GM20431 (cell line): Measurements from ENCODE around the gene SOX5.

Experiments
- in situ Hi-C: fragments of 300-500 bp; cut with MseI, MboI; formaldehyde crosslinking; loops from one replicate; pipeline ENCODE4 v1.15.0; 2020; ENCODE audit warnings: low sequenced_read_pairs; ENCODE audit not compliant: unreplicated experiment

SOX5 gene

GRCh38 chr12:23708185-23708837 is 241.2 kb downstream of the SOX5 start:
- in situ Hi-C loops: no loop called here

GRCh38 chr12:23707270-23707669 is 242.2 kb downstream of the SOX5 start:
- in situ Hi-C loops: no loop called here

GRCh38 chr12:23704992-23705943 is 244.2 kb downstream of the SOX5 start:
- in situ Hi-C loops: no loop called here

- in situ Hi-C loops: no loop called here
Measured at GRCh38 chr12:23703051-23703450, 246.4 kb downstream of the SOX5 start.

GRCh38 chr12:23699031-23699430 is 250.4 kb downstream of the SOX5 start:
- in situ Hi-C loops: no loop called here

GRCh38 chr12:23694920-23695319 is 254.6 kb downstream of the SOX5 start:
- in situ Hi-C loops: no loop called here

- in situ Hi-C loops: no loop called here
Measured at GRCh38 chr12:23694307-23694706, 255.2 kb downstream of the SOX5 start.

GRCh38 chr12:23687947-23688346 is 261.5 kb downstream of the SOX5 start:
- in situ Hi-C loops: no loop called here

GRCh38 chr12:23686095-23686494 is 263.4 kb downstream of the SOX5 start:
- in situ Hi-C loops: no loop called here

- in situ Hi-C loops: no loop called here
Measured at GRCh38 chr12:23684121-23684520, 265.3 kb downstream of the SOX5 start.

GRCh38 chr12:23681237-23681636 is 268.2 kb downstream of the SOX5 start:
- in situ Hi-C loops: no loop called here

GRCh38 chr12:23674064-23674463 is 275.4 kb downstream of the SOX5 start:
- in situ Hi-C loops: no loop called here

- in situ Hi-C loops: no loop called here
Measured at GRCh38 chr12:23671881-23672280, 277.6 kb downstream of the SOX5 start.

GRCh38 chr12:23670684-23671083 is 278.8 kb downstream of the SOX5 start:
- in situ Hi-C loops: no loop called here

GRCh38 chr12:23669691-23670090 is 279.8 kb downstream of the SOX5 start:
- in situ Hi-C loops: no loop called here

- in situ Hi-C loops: no loop called here
Measured at GRCh38 chr12:23666866-23667265, 282.6 kb downstream of the SOX5 start.

GRCh38 chr12:23662966-23663365 is 286.5 kb downstream of the SOX5 start:
- in situ Hi-C loops: no loop called here

GRCh38 chr12:23659131-23659530 is 290.3 kb downstream of the SOX5 start:
- in situ Hi-C loops: no loop called here

GRCh38 chr12:23657598-23657997 is 291.9 kb downstream of the SOX5 start:
- in situ Hi-C loops: no loop called here

GRCh38 chr12:23655884-23656283 is 293.6 kb downstream of the SOX5 start:
- in situ Hi-C loops: no loop called here

GRCh38 chr12:23655112-23655511 is 294.4 kb downstream of the SOX5 start:
- in situ Hi-C loops: no loop called here
